ENCODE measurements around the gene SLC6A15.

GRCh38 chr12:84924981-84925380, 12.4 kb upstream of the SLC6A15 start:
- no peak for TF ChIP-seq CTCF (IDR thresholded peaks at IDR 0.05; ENCODE audit: low read length)
- no peak for TF ChIP-seq EZH2 (optimal IDR thresholded peaks at IDR 0.05; ENCODE audit: low read depth, low read length)
- TF ChIP-seq EZH2phosphoT487 (IDR thresholded peaks at IDR 0.05; ENCODE audit: low read length), result no peak
